GM18505 (cell line): ENCODE measurements around the gene PDE7B.

Experiments used
- ATAC-seq: cut with Tn5 transposase; IDR thresholded peaks from one replicate; pipeline ENCODE4 v1.9.1; 2021; ENCODE audit not compliant: unreplicated experiment
- POLR2A ChIP-seq: IDR thresholded peaks from 4 replicates; pipeline ENCODE4 v1.6.1; 2011; ENCODE audit warnings: borderline replicate concordance; ENCODE audit not compliant: insufficient read depth, insufficient read length; ENCODE audit errors: extremely low read depth

The PDE7B gene

GRCh38 chr6:135913785-135914184 is 62.3 kb downstream of the PDE7B start:
- no peak for ATAC-seq
- no peak for TF ChIP-seq POLR2A

DNA sequence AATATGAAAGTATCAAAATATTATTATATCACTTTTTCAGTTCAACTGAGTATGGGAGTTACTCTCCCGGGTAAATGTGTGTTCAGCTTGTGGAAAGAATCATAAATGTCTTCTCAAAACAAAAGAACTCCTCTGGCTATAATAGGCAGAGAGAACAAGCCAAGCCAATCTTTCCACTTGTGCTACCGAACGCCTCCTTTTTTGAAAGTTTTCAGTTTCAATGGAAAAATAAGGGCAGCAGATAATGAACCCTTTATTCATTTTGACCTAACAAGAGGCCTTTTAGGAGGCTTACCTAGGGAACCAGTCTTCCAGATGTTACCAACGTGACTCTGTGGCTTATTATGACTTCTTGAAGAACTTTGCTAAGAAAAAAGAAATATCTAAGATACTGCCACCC is 67.5 kb downstream of the PDE7B start:
- ATAC-seq: no peak
- TF ChIP-seq POLR2A: no peak

- no peak for TF ChIP-seq POLR2A
- no peak for ATAC-seq
These were observed 69.2 kb downstream of the PDE7B start for GRCh38 chr6:135920689-135921088.

DNA sequence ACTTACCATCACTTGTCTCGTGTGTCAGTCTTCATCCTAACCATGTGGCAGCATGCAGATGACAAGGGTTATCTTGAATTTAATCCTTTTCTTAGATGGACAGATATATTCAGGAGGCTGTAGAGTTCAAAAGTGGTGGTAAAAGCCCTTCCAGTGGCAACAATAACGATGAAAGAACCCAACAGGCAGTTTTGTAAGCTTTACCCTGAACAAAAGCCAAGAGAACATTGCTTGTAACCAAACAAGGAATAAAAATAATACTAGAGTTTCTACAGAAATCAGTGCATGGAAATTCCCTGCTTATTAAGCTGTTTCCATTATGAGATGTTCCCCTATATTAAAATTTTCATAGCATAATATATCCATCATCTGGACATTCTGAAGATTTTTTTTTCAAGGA is 69.7 kb downstream of the PDE7B start:
- TF ChIP-seq POLR2A: no peak
- ATAC-seq: no peak

- ATAC-seq: no peak
- TF ChIP-seq POLR2A: no peak
These were observed 70.7 kb downstream of the PDE7B start for GRCh38 chr6:135922174-135922573.

DNA sequence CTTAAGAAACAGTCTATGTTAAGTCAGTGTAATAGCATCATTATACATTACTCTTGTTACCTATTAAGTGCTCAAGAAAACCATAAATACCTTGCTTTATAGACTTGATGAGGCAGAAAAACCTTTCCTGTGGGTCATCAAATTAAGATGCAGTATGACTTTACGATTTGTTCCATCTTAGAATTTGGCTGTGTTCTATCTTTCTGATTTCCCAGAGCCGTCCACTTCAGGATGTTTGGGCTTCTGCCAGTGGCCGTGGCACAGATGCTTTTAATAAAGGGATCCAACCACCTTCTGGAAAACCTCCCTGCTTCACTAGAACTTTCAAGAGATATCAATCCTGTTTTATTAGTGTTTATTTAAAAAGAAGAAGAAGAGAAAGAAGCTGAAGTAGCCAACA is 71.2 kb downstream of the PDE7B start:
- TF ChIP-seq POLR2A: no peak
- ATAC-seq: no peak

- no peak for ATAC-seq
- TF ChIP-seq POLR2A: no peak
These were observed 81.2 kb downstream of the PDE7B start for GRCh38 chr6:135932651-135933050.

DNA sequence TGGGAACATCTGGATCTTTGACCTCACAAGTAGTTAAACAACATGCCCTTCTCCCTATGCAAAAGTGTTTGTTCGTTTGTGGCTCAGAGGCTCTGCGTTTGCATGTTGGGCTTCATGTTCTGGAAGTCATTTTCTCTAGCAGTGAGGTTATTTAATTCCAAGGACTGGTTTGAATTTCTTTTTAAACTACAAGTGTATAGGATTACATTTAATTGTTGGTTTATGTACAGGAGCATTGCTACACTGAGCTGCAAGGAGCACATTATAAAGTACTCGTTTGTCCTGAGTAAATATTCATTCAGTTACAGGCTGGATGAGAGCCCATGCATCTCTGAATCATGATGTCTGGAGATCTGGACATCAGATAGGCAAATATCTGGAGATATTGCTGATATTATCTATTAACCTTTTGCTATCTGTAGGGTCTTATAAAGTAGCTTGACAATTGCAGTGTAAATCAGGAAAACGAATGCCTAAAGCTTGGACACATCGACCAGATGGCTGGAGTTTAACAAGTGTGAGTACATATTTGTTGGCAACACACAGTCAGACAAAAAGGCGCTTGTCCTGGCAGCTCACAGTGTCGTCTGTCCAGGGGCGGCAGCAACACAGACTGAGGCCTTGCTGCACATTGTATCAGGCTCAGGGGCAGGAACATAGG is 84.6 kb downstream of the PDE7B start:
- TF ChIP-seq POLR2A: no peak

GRCh38 chr6:135936606-135937005 is 85.1 kb downstream of the PDE7B start:
- ATAC-seq: no peak
- no peak for TF ChIP-seq POLR2A

More for the DNA sequence above, 84.6 kb downstream of the PDE7B start:
- no peak for ATAC-seq

DNA sequence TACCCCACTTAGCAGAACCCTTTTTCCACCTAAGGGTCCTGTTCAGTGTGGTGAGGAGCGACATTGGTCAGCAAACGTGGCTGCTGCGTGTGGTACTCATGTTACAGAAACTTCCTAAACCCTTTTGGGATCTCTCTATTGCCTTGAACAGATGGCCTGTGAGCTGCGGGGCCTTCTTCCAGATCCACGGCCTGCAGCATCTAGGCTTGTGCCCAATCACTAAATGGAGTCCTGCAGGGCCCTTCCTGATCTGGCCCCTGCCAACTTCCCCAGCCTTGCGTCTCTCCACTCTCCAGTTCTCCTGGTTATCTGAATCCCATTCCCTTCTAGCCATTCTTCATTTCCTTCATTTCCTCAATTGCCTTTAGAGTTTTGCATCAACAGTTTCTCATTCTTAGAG is 85.6 kb downstream of the PDE7B start:
- TF ChIP-seq POLR2A: no peak
- no peak for ATAC-seq

DNA sequence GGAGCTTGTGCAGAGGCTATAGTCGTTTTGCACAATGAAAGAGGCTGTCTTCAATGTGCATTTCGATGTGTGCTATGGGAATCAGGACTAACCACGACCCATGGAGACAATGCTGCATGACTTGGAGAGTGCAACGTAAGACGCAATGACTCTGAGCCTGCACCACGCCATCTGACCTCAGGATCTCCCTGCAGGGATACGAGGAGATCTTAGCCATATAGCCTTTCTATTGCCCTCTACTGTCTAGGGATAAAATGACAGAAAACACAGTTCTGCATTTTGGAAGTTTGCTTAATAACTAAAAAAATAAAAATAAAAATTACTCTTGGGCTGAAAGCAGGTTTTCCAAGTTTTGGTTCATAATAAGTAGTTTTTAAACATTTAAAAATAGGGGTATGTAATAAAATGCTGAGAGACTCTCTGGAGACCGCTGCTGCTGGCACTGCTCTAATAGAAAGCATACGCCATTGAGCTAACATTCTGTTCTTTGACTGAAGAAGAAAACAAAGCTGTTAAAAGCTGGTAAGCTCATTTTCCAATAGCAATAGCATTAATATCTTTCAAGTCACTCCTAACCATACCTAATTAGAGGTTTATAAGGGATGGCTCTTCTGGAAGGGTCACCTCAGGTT is 87.2 kb downstream of the PDE7B start:
- no peak for ATAC-seq
- no peak for TF ChIP-seq POLR2A

DNA sequence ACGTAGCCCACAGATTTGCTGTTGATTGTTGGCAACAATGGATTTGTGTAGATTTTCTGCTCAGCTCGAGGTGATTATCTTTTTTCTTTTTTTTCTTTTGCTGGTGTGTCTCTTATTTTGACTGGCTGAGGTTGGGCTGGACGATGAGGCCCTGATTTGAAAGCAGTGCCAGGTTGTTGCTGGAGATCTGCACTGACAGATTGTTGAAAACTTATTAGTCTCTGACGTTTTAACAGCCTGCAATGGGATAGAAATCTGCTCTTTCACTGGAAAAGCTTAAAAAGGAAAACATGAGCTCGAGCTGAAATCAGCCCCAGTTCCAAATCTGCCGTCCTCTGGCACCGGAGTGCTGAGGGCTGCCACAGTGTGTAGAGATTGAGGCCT is 87.7 kb downstream of the PDE7B start:
- no peak for TF ChIP-seq POLR2A
- no peak for ATAC-seq

GRCh38 chr6:135940616-135941167 is 89.2 kb downstream of the PDE7B start:
- no peak for TF ChIP-seq POLR2A
- no peak for ATAC-seq

DNA sequence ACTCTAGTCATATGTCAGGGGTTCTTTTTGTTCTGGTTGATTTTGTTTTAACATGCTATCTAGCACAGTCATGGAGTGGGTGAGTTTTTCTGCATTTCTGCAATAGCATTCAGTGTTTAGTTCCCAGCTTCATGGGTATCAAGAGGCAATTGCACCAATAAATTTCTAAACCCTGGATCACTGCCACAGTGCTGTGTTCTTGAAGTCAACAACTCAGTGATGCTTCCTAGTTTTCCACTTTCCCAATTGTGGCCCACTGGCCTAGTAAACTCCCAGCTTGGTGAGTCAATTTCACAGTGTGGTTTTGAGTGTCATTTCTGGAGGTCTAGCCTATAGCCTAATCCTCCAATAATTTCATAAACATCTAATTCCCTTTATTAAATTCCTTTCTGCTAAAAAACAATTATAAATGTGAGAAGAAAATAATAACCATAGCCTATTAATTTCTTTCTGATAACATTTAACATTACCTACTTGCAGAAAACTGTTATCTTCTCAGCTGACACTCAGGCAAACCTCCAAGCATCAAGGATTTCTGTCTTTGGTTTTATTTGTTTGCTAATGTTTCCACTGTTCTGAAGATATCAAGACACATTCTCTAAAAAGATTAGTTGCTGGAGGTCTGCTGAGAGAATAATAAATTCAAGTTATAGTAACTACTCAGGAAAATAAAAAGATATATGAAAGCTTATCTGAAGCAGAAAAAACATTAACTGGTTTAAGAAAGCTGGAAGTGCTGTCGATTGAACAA is 89.9 kb downstream of the PDE7B start:
- TF ChIP-seq POLR2A: no peak
- no peak for ATAC-seq

DNA sequence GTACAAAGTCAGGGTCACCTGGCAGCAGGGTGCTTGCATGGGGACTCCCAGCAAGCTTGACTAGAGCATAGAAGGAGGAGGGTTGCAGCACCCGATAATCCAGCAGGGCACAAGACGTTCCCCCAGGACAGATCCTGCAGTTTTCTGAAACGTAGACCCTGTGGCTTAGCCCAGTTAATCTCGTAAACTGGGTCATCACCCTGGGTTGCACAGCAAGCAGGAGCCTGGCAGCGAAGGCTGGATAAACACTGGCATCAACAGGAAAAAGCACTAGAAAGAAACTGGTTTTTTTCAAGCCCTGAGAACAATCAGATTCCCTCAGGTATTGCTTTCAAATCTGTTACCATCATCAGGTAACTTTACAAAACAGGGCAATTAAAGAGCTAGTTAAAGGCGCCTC is 92.6 kb downstream of the PDE7B start:
- ATAC-seq: no peak
- no peak for TF ChIP-seq POLR2A

DNA sequence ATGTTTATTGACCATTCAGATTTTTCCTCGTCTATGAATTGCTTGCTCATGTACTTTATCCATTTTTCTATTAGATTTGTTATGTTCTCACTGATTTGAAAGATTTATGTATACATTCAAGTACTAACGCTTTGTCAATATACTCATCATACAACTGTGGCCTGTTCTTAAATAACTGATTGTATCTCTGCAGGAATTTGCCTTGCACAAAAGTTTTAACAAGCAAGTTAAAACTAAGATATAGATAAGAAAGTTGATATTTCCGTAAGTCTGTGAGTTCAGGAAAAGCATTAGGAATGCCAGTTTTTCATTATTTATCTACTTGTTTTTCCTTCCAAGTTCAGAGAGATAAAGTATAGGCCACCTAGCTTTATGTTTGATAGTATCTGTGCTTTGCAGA is 95.2 kb downstream of the PDE7B start:
- no peak for ATAC-seq

More for the DNA sequence above, 95.2 kb downstream of the PDE7B start:
- TF ChIP-seq POLR2A: no peak
